Activated gamma-delta T cell treated with anti-CD3 and anti-CD28 coated beads, Interleukin-2, amount 50 U/mL, for 16 hours (primary cell): ENCODE measurements around the gene HIVEP2.
"Not testable (repeated sequence)": the region's sequence is repeated elsewhere in the genome, so short reads cannot be mapped to it uniquely, and the experiment has no call there.

Experiments used
- DNase-seq: peaks from one replicate; pipeline ENCODE4 v3.0.0-alpha.2; 2020; ENCODE audit warnings: low read depth

HIVEP2 gene, protein sequence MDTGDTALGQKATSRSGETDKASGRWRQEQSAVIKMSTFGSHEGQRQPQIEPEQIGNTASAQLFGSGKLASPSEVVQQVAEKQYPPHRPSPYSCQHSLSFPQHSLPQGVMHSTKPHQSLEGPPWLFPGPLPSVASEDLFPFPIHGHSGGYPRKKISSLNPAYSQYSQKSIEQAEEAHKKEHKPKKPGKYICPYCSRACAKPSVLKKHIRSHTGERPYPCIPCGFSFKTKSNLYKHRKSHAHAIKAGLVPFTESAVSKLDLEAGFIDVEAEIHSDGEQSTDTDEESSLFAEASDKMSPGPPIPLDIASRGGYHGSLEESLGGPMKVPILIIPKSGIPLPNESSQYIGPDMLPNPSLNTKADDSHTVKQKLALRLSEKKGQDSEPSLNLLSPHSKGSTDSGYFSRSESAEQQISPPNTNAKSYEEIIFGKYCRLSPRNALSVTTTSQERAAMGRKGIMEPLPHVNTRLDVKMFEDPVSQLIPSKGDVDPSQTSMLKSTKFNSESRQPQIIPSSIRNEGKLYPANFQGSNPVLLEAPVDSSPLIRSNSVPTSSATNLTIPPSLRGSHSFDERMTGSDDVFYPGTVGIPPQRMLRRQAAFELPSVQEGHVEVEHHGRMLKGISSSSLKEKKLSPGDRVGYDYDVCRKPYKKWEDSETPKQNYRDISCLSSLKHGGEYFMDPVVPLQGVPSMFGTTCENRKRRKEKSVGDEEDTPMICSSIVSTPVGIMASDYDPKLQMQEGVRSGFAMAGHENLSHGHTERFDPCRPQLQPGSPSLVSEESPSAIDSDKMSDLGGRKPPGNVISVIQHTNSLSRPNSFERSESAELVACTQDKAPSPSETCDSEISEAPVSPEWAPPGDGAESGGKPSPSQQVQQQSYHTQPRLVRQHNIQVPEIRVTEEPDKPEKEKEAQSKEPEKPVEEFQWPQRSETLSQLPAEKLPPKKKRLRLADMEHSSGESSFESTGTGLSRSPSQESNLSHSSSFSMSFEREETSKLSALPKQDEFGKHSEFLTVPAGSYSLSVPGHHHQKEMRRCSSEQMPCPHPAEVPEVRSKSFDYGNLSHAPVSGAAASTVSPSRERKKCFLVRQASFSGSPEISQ (N-terminal part only)

DNA sequence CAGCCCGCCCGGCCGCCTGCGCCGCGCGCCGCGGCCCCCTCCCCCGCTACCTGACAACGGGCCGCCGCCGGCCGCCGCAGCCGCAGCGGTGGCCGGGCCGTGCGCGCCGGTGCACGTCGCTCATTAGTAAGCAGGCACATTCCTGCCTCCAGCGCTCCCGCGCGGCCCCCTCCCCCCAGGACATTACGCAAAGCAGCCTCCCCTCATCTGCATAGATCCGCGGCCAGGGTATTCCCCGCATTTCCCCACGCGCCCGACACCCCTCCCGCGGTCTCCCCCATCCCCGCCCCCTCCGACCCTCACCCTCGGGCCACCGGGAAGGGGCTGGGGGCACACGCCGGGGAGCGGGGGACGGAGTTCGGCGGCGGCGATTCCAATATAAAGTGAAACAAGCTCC is at the start of gene HIVEP2:
Gene HIVEP2 (minus strand): TSS at position 128 of the 397 bp plus-strand sequence. CDS start 170,438 bp downstream, outside the sequence.
- peak; percentile 78 for DNase-seq

DNA sequence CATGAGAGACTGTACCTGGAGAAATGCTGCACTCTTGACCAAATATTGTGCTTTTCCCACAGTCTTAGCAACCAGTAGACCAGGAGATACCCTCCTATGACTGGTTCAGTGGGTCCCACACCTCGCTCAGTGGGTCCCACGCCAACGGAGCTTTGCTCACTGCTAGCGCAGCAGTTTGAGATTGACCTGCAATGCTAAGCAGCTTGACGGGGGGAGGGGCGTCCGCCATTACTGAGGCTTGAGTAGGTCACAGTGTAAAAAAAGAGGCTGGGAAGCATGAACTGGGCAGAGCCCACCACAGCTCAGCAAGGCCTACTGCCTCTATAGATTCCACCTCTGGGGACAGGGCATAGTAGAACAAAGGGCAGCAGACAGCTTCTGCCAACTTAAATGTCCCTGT is 49.0 kb upstream of the HIVEP2 start:
- no peak for DNase-seq

DNA sequence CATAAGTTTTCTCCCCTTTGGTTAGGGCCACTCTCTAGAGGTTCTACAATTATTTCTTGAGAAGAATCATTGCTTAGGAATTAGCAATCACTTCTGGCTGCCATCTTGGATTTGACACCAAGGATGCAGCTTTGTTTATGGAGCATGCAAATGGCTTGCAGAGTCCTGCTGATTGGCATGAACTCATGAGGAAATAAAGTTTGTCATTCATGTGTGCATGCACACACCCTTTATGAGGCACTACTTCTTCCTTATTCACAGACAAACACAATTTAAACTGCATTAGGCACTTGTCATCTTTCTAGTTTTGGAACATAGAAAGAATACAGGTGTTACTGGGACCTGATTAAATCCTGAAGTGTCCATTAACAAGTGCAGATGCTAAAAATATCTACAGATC is 42.5 kb upstream of the HIVEP2 start:
- no peak for DNase-seq

DNA sequence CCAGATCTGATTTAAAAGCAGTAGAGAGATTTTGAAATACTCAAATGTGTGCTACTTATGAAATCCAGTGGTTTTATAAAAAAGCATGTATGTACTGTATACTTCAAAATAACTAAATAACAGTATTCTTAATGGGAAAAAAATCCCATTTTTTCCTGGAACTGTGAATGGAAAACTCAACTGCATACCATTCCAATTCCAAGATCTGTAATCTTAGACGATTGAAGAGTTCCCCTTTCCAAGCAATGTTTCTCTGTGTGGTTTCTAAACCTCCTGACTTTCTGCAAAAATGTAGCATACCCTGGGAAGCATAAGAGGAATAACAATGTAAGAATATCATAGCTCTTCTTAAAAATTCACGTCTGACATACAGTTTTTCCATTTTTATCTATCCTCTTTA is 40.3 kb upstream of the HIVEP2 start:
- DNase-seq, result no peak

DNA sequence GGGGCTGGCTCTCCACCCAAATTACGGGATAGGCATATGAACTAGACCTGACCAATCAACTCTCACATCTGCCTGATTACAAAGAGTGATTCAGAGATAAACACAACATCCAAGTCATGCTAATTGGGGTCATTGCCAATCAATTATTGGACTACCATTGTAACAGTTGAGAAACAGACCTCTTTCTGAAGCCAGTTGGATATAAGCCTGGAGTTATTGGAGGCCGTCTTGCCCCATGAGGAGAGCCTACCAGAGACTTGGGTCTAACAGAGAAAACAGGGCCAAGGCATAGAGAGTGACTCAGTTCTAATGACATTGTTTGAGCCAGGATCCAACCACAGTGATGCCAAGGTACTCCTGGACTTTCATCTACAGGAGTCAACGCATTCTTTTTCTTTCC is 39.4 kb upstream of the HIVEP2 start:
- no peak for DNase-seq

DNA sequence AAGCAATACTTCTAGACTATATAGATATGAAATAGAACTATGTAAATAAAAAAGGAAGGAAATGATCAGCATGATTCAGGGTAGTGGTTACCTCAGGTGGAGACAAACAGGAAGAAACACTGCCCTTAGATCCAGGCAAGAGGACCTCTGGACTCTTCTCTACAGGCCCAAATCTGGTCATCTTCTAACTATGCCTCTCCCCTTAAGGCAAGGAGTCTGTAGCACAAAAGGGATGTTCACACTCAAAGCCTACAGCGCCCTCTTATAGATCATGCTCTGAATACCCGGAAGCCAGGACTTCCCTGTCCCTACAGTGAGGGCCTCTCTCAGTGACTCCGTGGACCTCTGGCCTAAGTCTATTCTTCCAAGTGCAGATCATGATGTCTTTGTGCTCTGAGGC is 30.4 kb upstream of the HIVEP2 start:
- no peak for DNase-seq

DNA sequence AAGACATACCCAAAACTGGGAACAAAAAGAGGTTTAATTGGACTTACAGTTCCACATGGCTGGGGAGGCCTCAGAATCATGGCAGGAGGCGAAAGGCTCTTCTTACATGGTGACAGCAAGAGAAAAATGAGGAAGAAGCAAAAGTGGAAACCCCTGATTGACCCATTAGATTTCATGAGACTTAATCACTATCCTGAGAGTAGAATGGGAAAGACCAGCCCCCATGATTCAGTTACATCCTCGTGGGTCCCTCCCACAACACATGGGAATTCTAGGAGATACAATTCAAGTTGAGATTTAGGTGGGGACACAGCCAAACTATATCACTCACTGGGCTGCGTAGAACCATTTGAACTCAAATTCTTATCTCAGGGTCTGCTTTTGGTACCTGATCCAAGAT is 26.0 kb upstream of the HIVEP2 start:
- DNase-seq, result not testable (repeated sequence)

DNA sequence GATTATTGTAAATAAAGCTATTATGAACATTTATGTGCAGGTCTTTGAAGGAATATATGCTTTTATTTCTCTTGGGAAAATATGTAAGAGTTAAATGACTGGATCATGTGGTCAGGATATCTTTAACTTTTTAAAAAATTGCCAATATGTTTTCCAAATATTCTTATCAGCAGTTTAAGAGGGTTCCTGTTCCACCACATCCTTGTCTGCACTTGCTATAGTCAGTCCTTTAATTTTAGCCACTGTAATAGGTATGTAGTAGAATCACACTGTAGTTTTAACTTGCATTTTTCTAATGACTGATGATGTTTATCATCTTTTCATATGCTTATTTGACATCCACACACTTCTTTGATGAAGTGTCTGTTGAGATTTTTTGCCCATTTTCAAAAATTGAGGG is 23.6 kb upstream of the HIVEP2 start:
- DNase-seq, result no peak

DNA sequence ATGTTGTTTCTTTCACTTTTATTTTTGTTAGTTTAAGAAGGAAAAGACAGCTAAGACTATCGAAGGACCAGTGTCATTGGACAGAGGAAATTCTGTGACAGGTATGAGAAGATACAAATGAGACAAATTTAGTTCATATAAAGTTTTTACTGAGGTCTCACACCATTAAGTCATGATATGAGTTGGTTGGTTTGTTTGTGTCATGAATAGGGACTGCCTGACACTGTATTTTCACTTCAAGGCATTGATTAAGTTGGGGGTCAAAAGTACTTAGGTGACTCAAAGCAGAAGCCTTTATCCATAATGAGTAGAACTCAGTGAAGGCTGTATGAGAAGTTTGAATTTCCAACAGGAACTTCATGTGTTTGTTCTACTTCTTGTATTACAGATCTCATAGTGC is 21.3 kb upstream of the HIVEP2 start:
- DNase-seq, result no peak

DNA sequence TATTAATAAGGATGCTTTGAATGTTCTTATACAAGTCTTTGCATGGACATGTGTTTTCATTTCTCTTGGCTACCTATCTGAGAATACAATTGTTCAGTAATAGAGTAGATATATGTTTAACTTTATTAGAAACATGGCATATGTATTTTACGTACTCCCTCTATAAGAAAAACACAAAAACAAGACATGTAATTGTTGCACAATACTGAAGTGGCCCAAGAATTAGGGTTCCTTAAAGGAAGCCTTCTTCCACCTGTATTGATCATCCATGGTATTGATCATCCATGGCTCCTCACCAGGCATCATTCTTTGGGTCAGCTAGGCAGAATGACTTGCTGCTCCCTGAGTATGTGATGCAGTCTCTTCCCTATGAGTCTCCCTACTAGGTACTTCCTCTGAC is 20.2 kb upstream of the HIVEP2 start:
- no peak for DNase-seq

DNA sequence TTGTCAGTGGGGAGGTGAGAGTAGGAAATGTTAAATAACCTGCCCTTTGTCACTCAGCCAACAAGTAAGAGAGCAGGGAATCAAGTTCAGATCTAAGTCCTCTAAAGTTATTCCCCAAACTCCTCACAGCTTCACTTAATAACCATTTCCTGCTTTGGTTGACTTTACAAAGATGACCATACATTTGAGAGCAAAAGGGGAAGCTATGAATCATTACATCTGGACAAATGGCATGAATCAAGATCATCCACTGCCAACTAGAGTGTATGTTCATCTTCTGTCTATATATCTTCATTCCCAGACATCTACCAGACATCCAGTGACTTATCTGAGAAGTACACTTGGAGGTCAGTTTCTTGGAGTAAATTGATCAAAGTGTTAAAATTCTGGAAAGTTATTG is 15.1 kb upstream of the HIVEP2 start:
- DNase-seq, result no peak

DNA sequence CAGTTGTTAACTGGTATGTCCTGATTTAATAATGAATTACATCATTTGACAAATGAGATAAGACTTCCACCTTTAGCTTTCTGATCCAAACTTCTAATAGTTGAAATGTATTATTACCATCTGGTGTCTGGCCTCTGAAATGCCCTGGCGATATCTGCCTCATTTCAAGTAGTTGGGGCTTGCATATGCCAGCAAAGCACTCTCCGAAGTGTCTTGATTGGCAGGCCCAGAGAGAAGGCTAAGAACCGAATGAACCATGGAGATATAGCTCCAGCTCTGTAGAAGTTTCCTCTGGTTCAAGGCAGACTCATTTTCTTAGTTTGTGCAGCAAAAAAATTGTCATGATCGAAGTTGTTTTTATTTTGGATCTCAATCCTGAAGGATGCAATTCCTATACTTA is 13.4 kb upstream of the HIVEP2 start:
- DNase-seq, result no peak

DNA sequence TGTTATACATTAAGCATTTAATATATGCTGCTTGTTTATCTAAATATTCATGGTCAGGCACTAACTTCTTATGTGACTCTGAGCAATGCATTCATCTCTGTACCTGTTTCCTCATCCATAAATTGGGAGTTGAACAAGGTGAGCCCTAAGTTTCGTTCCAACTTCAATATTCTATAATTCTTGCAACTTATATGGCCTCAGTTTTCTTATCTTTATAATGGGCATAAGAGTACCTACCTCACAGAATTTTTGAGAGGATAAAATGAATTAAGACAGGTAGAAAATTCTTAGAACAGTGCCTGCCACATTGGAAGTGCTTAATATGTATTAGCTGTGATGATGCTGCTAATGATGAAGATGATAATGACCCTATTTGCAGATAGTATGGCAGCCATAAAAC is 11.8 kb upstream of the HIVEP2 start:
- DNase-seq, result no peak

DNA sequence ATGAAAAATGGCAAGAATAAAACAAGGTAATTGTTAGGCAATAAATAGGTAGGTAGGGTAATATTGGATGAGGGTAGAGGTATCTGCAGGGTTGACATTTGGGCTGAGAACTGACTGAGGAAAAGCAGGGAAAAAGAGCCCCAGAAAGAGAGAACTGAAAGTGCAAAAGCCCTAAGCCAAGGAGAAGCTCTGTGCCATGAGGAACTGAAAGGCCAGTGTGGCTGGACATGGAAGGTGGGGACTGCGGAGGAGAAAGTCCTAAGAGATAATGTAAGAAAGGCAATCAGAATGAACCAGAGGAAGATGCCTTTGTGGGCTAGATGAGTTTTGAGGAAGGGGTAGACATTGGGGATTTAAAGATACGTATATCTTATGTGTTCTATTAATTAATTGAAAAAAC is 9.9 kb upstream of the HIVEP2 start:
- DNase-seq, result no peak

DNA sequence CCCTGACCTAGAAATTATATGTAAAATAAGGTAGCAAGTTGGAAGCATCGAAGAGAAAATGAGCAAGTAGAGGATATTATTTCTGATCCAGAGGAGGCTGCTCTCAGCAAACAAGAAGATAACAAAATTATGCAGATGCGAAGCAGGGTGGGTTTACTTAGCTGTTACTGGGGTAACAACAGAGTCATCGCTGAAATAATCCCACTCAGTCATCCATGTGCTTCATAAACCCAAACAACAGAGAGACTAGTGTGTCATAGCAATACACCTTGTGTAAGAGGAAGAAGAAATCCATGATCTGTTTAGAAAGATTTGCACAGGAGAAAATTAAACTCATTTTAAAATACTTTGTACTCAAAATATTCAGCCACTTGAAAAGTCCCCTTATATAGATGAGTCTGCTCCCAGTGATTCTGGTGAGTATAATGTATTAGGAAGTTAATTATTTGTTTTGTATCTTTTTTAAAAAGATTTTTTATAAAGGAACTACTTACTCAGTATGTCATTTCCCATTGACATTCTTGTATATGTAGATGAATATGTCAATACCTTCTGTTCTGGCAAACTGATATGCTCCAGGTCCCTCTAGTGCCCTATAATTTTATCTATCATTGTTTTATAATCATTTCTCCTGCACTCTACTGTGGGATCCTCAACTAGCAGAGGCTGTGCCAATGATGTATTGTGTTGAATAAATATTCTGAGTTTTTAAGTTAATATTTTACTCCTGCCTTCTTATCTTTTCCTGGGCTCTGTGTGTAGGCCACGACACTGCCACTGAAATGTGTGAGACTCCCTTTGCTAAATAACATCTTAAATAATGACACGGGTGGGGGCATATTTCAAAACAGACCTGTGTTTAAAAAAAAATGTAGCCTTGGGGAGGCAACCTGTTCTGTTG is 8.6 kb upstream of the HIVEP2 start:
- DNase-seq, result no peak

DNA sequence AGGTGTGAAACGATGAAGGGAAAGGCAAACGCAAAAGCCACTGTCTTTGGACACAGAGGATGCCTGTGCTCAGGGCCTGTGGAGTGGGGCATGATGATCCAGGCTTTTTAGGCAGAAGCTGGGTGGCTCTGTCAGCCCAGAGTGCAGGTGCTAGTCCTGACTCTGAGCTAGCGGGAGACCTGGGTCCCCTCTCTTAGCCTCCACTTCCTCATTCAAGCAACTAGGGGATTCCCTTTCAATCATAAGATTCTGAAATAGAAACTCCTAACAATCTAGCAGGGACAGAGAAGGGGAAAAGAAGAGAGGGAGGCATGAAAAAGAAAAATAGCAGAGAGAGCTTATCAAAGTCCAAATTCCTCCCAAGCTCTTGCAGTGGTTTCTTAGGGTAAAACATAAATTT is 7.6 kb upstream of the HIVEP2 start:
- no peak for DNase-seq

DNA sequence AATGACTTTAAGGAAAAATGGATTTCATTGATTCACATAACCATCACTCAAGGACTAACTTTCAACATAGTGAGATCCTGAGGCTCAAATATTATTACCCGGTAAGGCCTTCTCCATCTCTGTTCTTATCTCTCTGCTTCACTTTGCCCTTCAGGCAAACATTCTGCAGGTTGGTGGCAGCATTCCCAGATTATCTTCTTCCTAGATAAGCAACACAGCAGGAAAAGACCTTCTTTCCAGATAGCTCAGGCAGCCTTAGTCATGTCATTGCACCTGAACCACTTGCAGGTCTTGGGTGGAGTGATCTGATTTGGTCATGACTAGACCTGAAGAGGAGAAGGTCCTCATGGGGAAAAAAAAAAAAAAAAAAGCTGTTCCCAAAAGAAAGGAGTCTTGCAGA is 5.3 kb upstream of the HIVEP2 start:
- DNase-seq, result no peak

DNA sequence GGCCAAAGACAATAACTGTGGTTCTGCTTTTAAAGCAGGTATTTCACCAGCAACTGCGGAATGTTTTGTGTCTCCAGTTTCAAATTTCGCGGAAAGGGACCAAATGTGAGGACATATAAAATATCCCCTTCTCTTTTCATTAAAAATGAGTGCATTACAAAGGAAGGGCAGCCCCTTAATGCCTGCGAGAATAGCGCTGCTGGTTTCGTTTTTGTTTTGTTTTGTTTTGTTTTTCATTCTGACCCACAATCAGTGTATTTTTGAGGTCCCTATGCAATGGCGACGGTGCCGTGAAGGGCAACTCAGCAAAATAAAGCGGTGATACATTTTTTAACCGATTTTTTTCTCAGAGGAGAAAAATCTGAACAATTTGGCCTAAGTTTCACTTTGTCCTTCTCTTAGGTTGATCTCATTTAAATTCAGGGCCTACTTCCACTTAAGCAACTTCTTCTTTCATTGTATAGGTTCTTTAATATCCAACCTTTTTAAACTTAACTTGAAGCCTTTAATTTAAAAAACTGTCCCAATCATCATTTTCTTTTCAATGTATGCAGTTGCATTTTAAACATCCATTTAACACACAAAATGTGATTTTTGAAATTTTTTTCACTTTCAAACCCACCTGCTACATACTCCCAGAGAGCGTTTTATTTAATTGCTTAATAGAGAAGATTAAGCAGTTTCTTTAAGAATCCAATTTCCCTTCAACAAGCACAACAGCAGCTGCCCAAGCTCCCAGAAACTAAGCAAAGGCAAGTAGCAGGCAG is 2.9 kb upstream of the HIVEP2 start:
- no peak for DNase-seq

DNA sequence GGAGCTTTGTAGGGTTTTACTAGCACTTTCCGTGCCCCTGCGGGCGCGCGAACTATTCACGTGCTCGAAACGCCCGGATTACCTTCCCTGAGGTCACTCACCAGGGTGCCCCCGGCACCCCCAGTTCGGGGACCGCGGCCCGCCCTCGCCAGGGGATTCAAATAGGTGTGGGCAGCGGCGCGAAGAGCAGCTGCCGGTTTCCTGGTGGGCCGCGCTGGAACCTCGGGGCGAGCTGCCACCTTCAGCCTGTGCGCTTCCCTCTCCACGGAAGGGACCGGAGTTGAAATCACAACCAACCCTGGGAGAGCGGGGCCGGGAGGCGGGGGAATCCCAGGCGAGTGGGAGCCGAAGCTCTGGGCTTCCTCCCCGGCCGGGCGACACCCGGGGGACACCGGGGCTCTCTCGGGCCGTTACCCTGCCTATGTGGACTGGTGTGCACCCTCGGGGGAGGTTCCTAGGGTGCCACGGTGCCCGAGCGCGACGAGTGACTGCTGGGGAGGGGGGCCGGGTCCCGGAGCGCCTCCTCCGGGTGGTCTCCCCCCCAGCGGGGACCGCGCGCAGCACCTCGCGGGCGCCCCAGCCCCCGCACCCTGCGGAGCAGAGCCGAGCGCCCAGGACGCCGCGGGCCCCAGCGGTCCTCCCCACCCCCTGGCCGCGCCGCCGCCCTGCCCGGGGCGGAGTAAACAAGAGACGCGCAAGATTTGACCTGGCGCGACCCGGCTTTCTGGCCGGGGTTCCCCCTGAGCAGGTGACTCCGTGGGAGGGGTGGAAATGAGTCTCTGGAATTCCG is 2.1 kb upstream of the HIVEP2 start:
- peak; percentile 71 for DNase-seq
